ENCODE results near the gene APBB2. TPM values are rescaled to one million over a fixed set of nuclear protein-coding genes. Genes with fewer than 3 reads are reported as not detected.

The APBB2 gene
- total and polyA plus RNA-seq, 10 of the 15 experiments (the other 5 are each of a cell fraction or from before 2014, with no cell fraction given) = 2.7 to 24.6 (median 19.0) TPM

DNA sequence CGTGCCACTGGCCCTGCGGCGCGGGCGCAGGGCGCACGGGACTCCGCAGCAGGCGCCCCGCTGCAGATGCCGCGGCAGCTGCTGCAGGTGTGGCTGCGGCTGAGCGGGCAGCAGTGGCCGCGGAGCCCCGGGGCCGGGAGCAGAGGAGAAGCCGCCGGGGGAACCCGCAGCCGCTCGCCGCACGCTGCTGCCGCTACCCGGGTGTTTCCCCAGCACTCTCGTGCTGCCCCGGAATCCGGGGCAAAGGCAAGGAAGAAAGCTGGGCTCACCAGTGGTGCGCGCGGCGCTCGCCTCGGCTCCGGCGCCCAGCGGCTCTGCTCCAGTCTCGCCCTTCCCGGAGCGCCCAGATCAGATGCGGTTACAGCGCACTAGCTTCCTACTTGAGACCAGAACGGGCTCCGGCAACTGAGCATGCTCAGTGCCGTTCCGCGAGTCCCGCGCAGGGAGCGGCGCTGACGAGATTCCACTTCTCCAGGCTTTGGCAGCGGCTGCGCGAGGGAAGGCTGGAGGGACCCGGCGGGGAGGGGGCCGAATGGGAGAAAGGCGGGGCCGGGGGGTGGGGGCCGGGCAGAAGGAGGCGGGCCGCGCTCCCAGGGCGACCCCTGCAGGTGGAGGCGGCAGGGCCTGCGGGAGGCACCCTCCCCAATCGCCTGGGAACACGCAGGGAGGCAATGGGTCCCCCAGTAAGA lies at the start of gene APBB2 (continued):
- TF ChIP-seq, protein P1, sequence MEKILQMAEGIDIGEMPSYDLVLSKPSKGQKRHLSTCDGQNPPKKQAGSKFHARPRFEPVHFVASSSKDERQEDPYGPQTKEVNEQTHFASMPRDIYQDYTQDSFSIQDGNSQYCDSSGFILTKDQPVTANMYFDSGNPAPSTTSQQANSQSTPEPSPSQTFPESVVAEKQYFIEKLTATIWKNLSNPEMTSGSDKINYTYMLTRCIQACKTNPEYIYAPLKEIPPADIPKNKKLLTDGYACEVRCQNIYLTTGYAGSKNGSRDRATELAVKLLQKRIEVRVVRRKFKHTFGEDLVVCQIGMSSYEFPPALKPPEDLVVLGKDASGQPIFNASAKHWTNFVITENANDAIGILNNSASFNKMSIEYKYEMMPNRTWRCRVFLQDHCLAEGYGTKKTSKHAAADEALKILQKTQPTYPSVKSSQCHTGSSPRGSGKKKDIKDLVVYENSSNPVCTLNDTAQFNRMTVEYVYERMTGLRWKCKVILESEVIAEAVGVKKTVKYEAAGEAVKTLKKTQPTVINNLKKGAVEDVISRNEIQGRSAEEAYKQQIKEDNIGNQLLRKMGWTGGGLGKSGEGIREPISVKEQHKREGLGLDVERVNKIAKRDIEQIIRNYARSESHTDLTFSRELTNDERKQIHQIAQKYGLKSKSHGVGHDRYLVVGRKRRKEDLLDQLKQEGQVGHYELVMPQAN (conservative IDR thresholded peaks at IDR 0.05) = peak; percentile 32; the same call in 1 of the 2 replicates
- TF ChIP-seq HDGF (IDR thresholded peaks at IDR 0.05) (no peak), NR2C1 (IDR thresholded peaks at IDR 0.05) (no peak), BACH1 (IDR thresholded peaks at IDR 0.05; ENCODE audit: borderline replicate concordance) (peak; percentile 17; the same call in 1 of the 2 replicates), SIN3A (IDR thresholded peaks at IDR 0.05; ENCODE audit: low read depth, low read length) (no peak; the same call in 1 of the 2 replicates), KLF5 (IDR thresholded peaks at IDR 0.05; ENCODE audit: partially characterized antibody) (no peak), EZH2 (IDR thresholded peaks at IDR 0.05; ENCODE audit: borderline replicate concordance, control insufficient read depth, low read depth, low read length) (no peak), EP300 (IDR thresholded peaks at IDR 0.05; ENCODE audit: borderline replicate concordance in 1 of 2, control insufficient read depth in 1 of 2, low read depth in 2 of 2, low read length in 2 of 2) (no peak), GABPA (IDR thresholded peaks at IDR 0.05; ENCODE audit: low read depth) (no peak), BHLHE40 (IDR thresholded peaks at IDR 0.05; ENCODE audit: borderline replicate concordance in 1 of 2, low read depth in 2 of 2, low read length in 1 of 2) (peak; percentile 9 to 89; a peak in 3 of 4 replicates), RBBP5 (conservative IDR thresholded peaks at IDR 0.05) (no peak), JUNB (IDR thresholded peaks at IDR 0.05) (no peak), SREBF2 (IDR thresholded peaks at IDR 0.05; ENCODE audit: low read length) (no peak), FOXK2 (IDR thresholded peaks at IDR 0.05) (no peak), TCF12 (IDR thresholded peaks at IDR 0.05; ENCODE audit: low read depth, low read length) (peak; percentile 54; the same call in 1 of the 2 replicates)
- TF ChIP-seq, protein P2, sequence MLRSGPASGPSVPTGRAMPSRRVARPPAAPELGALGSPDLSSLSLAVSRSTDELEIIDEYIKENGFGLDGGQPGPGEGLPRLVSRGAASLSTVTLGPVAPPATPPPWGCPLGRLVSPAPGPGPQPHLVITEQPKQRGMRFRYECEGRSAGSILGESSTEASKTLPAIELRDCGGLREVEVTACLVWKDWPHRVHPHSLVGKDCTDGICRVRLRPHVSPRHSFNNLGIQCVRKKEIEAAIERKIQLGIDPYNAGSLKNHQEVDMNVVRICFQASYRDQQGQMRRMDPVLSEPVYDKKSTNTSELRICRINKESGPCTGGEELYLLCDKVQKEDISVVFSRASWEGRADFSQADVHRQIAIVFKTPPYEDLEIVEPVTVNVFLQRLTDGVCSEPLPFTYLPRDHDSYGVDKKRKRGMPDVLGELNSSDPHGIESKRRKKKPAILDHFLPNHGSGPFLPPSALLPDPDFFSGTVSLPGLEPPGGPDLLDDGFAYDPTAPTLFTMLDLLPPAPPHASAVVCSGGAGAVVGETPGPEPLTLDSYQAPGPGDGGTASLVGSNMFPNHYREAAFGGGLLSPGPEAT (IDR thresholded peaks at IDR 0.05; ENCODE audit: low read depth) = peak; percentile 67
- TF ChIP-seq, protein P3, sequence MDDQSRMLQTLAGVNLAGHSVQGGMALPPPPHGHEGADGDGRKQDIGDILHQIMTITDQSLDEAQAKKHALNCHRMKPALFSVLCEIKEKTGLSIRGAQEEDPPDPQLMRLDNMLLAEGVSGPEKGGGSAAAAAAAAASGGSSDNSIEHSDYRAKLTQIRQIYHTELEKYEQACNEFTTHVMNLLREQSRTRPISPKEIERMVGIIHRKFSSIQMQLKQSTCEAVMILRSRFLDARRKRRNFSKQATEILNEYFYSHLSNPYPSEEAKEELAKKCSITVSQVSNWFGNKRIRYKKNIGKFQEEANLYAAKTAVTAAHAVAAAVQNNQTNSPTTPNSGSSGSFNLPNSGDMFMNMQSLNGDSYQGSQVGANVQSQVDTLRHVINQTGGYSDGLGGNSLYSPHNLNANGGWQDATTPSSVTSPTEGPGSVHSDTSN (IDR thresholded peaks at IDR 0.05; ENCODE audit: insufficient replicate concordance, low read depth, low read length) = no peak
- TF ChIP-seq, protein P4, sequence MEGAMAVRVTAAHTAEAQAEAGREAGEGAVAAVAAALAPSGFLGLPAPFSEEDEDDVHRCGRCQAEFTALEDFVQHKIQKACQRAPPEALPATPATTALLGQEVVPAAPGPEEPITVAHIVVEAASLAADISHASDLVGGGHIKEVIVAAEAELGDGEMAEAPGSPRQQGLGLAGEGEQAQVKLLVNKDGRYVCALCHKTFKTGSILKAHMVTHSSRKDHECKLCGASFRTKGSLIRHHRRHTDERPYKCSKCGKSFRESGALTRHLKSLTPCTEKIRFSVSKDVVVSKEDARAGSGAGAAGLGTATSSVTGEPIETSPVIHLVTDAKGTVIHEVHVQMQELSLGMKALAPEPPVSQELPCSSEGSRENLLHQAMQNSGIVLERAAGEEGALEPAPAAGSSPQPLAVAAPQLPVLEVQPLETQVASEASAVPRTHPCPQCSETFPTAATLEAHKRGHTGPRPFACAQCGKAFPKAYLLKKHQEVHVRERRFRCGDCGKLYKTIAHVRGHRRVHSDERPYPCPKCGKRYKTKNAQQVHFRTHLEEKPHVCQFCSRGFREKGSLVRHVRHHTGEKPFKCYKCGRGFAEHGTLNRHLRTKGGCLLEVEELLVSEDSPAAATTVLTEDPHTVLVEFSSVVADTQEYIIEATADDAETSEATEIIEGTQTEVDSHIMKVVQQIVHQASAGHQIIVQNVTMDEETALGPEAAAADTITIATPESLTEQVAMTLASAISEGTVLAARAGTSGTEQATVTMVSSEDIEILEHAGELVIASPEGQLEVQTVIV (IDR thresholded peaks at IDR 0.05; ENCODE audit: borderline replicate concordance, partially characterized antibody) = no peak
- TF ChIP-seq, protein P5, sequence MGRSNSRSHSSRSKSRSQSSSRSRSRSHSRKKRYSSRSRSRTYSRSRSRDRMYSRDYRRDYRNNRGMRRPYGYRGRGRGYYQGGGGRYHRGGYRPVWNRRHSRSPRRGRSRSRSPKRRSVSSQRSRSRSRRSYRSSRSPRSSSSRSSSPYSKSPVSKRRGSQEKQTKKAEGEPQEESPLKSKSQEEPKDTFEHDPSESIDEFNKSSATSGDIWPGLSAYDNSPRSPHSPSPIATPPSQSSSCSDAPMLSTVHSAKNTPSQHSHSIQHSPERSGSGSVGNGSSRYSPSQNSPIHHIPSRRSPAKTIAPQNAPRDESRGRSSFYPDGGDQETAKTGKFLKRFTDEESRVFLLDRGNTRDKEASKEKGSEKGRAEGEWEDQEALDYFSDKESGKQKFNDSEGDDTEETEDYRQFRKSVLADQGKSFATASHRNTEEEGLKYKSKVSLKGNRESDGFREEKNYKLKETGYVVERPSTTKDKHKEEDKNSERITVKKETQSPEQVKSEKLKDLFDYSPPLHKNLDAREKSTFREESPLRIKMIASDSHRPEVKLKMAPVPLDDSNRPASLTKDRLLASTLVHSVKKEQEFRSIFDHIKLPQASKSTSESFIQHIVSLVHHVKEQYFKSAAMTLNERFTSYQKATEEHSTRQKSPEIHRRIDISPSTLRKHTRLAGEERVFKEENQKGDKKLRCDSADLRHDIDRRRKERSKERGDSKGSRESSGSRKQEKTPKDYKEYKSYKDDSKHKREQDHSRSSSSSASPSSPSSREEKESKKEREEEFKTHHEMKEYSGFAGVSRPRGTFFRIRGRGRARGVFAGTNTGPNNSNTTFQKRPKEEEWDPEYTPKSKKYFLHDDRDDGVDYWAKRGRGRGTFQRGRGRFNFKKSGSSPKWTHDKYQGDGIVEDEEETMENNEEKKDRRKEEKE (IDR thresholded peaks at IDR 0.05) = no peak
